Measurements from ENCODE around the gene CRISPLD2. TPM values are rescaled to one million over a fixed set of nuclear protein-coding genes. Genes with fewer than 3 reads are reported as not detected.
A peak's percentile ranks its signal among the peaks of the same experiment; 100 is the strongest.

The CRISPLD2 gene
- total and polyA plus RNA-seq, 9 of the 15 experiments (the other 6 are each of a cell fraction or from before 2014, with no cell fraction given), result 0.03 to 0.24 (median 0.04) TPM; not detected in 4

GRCh38 chr16:84839054-84839453 is 19.3 kb downstream of the CRISPLD2 start:
- CTCF ChIA-PET (ENCODE audit: low intra/inter-chr PET ratio), result interaction anchor here (0.5 kb wide), 1 partner anchor 39 kb away, joined by 3 read pairs; no protein-coding TSS in a partner anchor
- Histone ChIP-seq H2AFZ (ENCODE audit: low read depth, low read length) (no peak overlapping the region), H3K27ac (ENCODE audit: extremely low read depth, low read depth, low read length) (no peak overlapping the region), H3K79me2 (ENCODE audit: control insufficient read depth, insufficient read depth, low read length) (no peaks in the 10 kb centered on the region), H3K27me3 (ENCODE audit: control insufficient read depth in 2 of 2, insufficient read depth in 2 of 2, low read length in 2 of 2) (peaks cover 84 to 96% of the 10 kb centered on the region in 2 experiments), H3K9me3 (replicated peaks; ENCODE audit: control insufficient read depth, insufficient read depth, low read depth, low read length) (no peaks in the 10 kb centered on the region), H3K4me1 (replicated peaks in 1 of 2; ENCODE audit: control insufficient read depth in 2 of 2, insufficient read depth in 2 of 2, low read length in 2 of 2) (peaks cover 0 to 6% of the 10 kb centered on the region in 2 experiments; a peak in 1 of 5 replicates), H3K9me1 (ENCODE audit: control insufficient read depth, insufficient read depth, low read length) (no peaks in the 10 kb centered on the region), H4K20me1 (replicated peaks; ENCODE audit: control insufficient read depth, insufficient read depth, low read length) (peaks cover 26% of the 10 kb centered on the region), H3K4me3 (no peak overlapping the region), H3K4me2 (ENCODE audit: insufficient read depth, low read length) (no peak overlapping the region), H3K36me3 (ENCODE audit: control insufficient read depth, insufficient read depth, low read length) (no peaks in the 10 kb centered on the region), H3K9ac (ENCODE audit: insufficient read depth in 1 of 2, low read depth in 2 of 2, low read length in 2 of 2) (peak overlapping the region in 1 of 2 experiments; percentile 42; a peak in 1 of 4 replicates)
- ATAC-seq (no peak), DNase-seq (ENCODE audit: extremely low read depth in 1 of 4, low spot score in 3 of 4) (no peak), FAIRE-seq (no peak)
- intact Hi-C loops (cut with micrococcal nuclease), result no loop called here
- TF ChIP-seq ZNF121 (CRISPR knock-in tag; conservative IDR thresholded peaks at IDR 0.05) (peak; percentile 90), ZNF174 (CRISPR knock-in tag; IDR thresholded peaks at IDR 0.05) (no peak), ZZZ3 (IDR thresholded peaks at IDR 0.05) (no peak)
- POLR2A ChIA-PET, result interaction anchor here (0.6 to 2.5 kb wide), 6 partner anchors 8 to 130 kb away, joined by 3 to 9 read pairs (median 4); no protein-coding TSS in a partner anchor
- in situ Hi-C loops (cut with MboI), result no loop called here
- no TSS peak for BruUV-seq (replicated peaks)
- WGBS (ENCODE audit: insufficient coverage, low coverage, missing lambda C conversion rate), result 2% methylated on average over 7 of the region's 7 CpGs

DNA sequence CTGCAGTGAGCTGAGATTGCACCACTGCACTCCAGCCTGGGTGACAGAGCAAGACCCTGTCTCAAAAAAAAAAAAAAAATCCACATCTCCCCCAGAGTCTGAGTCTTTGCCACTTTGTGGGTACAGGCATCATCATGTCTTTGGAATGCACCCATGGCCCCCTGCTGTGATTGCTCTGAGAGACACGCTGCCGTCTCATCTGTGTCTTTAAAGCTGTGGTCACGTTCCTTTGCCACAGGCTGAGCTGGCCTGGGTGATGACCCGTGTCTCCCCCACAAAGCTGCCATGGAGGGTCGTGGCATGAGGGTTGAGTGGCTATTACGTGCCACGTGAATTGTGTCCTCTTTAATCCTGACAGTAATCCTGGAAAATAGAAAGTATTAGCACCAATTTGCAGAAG is 20.2 kb downstream of the CRISPLD2 start:
- Histone ChIP-seq H3K79me2 (ENCODE audit: control insufficient read depth, insufficient read depth, low read length) (no peaks in the 10 kb centered on the region), H3K4me2 (ENCODE audit: insufficient read depth, low read length) (no peak overlapping the region), H3K27ac (ENCODE audit: extremely low read depth, low read depth, low read length) (no peak overlapping the region), H3K9me1 (ENCODE audit: control insufficient read depth, insufficient read depth, low read length) (no peaks in the 10 kb centered on the region), H3K9ac (ENCODE audit: insufficient read depth in 1 of 2, low read depth in 2 of 2, low read length in 2 of 2) (no peak overlapping the region), H4K20me1 (replicated peaks; ENCODE audit: control insufficient read depth, insufficient read depth, low read length) (peaks cover 30% of the 10 kb centered on the region), H3K4me3 (no peak overlapping the region), H3K36me3 (ENCODE audit: control insufficient read depth, insufficient read depth, low read length) (no peaks in the 10 kb centered on the region), H3K4me1 (replicated peaks in 1 of 2; ENCODE audit: control insufficient read depth in 2 of 2, insufficient read depth in 2 of 2, low read length in 2 of 2) (peaks cover 0 to 6% of the 10 kb centered on the region in 2 experiments; a peak in 1 of 5 replicates), H2AFZ (ENCODE audit: low read depth, low read length) (no peak overlapping the region), H3K27me3 (ENCODE audit: control insufficient read depth in 2 of 2, insufficient read depth in 2 of 2, low read length in 2 of 2) (peaks cover 82 to 95% of the 10 kb centered on the region in 2 experiments), H3K9me3 (replicated peaks; ENCODE audit: control insufficient read depth, insufficient read depth, low read depth, low read length) (no peaks in the 10 kb centered on the region)
- no TSS peak for BruUV-seq (replicated peaks)
- DNase-seq (ENCODE audit: extremely low read depth in 1 of 4, low spot score in 3 of 4) (no peak), ATAC-seq (no peak), FAIRE-seq (no peak)
- TF ChIP-seq SUPT5H (IDR thresholded peaks at IDR 0.05) (no peak), RBM39 (optimal IDR thresholded peaks at IDR 0.05; ENCODE audit: low read depth, low read length) (no peak), XRCC4 (IDR thresholded peaks at IDR 0.05; ENCODE audit: extremely low read depth, insufficient read depth, insufficient read length) (no peak), BHLHE40 (IDR thresholded peaks at IDR 0.05; ENCODE audit: low read length) (peak; percentile 18; the same call in 1 of the 2 replicates)
- WGBS (ENCODE audit: insufficient coverage, low coverage, missing lambda C conversion rate), result 1% methylated on average over 7 of the region's 7 CpGs
- CTCF ChIA-PET (ENCODE audit: low intra/inter-chr PET ratio), result interaction anchor here (0.6 kb wide), 1 partner anchor 251 kb away, joined by 3 read pairs; no protein-coding TSS in a partner anchor
- POLR2A ChIA-PET, result interaction anchor here (0.6 to 2.5 kb wide), 5 partner anchors 7 to 129 kb away, joined by 3 to 9 read pairs (median 3); no protein-coding TSS in a partner anchor
- in situ Hi-C loops (cut with MboI) (no loop called here), intact Hi-C loops (cut with micrococcal nuclease) (no loop called here)
